Large intestine (tissue), 3 donors: ENCODE measurements around the gene GCNT1. TPM values are rescaled to one million over a fixed set of nuclear protein-coding genes. Genes with fewer than 3 reads are reported as not detected.
"Not testable (repeated sequence)": the region's sequence is repeated elsewhere in the genome, so short reads cannot be mapped to it uniquely, and the experiment has no call there.

ENCODE experiments used
- DNase-seq, 2 donors: peaks; one replicate each; pipeline versions ENCODE4 v3.0.0 to v3.0.0-alpha.2; 2013
- H3K27ac ChIP-seq: one replicate; pipeline ENCODE4 v1.5.1; 2013; ENCODE audit warnings: low read length
- H3K27me3 ChIP-seq: 2 replicates; pipeline ENCODE4 v1.6.1; 2013; ENCODE audit warnings: low read length; ENCODE audit not compliant: control insufficient read depth, insufficient read depth
- H3K36me3 ChIP-seq: 2 replicates; pipeline ENCODE4 v1.6.1; 2013; ENCODE audit warnings: low read length; ENCODE audit not compliant: control insufficient read depth, insufficient read depth
- H3K4me1 ChIP-seq: one replicate; pipeline ENCODE4 v1.6.1; 2013; ENCODE audit warnings: low read length; ENCODE audit not compliant: control insufficient read depth, insufficient read depth
- H3K4me3 ChIP-seq: one replicate; pipeline ENCODE4 v1.5.1; 2013; ENCODE audit warnings: low read length
- H3K9me3 ChIP-seq: one replicate; pipeline ENCODE4 v1.6.1; 2013; ENCODE audit warnings: mild to moderate bottlenecking, low read depth, low read length, moderate library complexity; ENCODE audit not compliant: control insufficient read depth
- WGBS: methylation state at CpG from one replicate; pipeline ENCODE4 v1.1.5; 2013; ENCODE audit warnings: low lambda C conversion rate; ENCODE audit not compliant: insufficient coverage; 5-methylcytosine and 5-hydroxymethylcytosine counted together
- polyA plus RNA-seq: library from polyadenylated mRNA; unstranded; fragments of 120-200 nt; gene quantifications from one replicate; pipeline ENCODE4 v1.2.1, GENCODE V29; 2013

The GCNT1 gene
- polyA plus RNA-seq, 1 donor: 108 TPM

GRCh38 chr9:76479337-76479736 is 20.4 kb downstream of the GCNT1 start:
- H3K36me3 ChIP-seq: peaks cover 12% of the 10 kb centered on the region
- not testable (repeated sequence) for H3K9me3 ChIP-seq, H3K4me1 ChIP-seq, H3K27ac ChIP-seq, H3K4me3 ChIP-seq, H3K27me3 ChIP-seq, DNase-seq
- WGBS: no CpG with 5 or more reads among the region's 2 CpGs

- H3K9me3 ChIP-seq: no peaks in the 10 kb centered on the region
- no peaks in the 10 kb centered on the region for H3K27me3 ChIP-seq
- H3K27ac ChIP-seq: no peak overlapping the region
- peaks cover 6% of the 10 kb centered on the region for H3K4me1 ChIP-seq
- no peak overlapping the region for H3K4me3 ChIP-seq
- peaks cover 28% of the 10 kb centered on the region for H3K36me3 ChIP-seq
- WGBS: no CpG with 5 or more reads among the region's 2 CpGs
- no peak for DNase-seq
Observed at GRCh38 chr9:76486151-76486550, 27.2 kb downstream of the GCNT1 start.

- H3K36me3 ChIP-seq: peaks cover 26% of the 10 kb centered on the region
- peaks cover 6% of the 10 kb centered on the region for H3K4me1 ChIP-seq
- no peaks in the 10 kb centered on the region for H3K27me3 ChIP-seq
- 82% methylated on average over 3 of the region's 6 CpGs for WGBS
- no peak overlapping the region for H3K4me3 ChIP-seq
- no peak overlapping the region for H3K27ac ChIP-seq
- no peak for DNase-seq
- H3K9me3 ChIP-seq: no peaks in the 10 kb centered on the region
Observed at GRCh38 chr9:76490249-76490990, 31.4 kb downstream of the GCNT1 start.

GRCh38 chr9:76491056-76491455 is 32.1 kb downstream of the GCNT1 start:
- H3K9me3 ChIP-seq, DNase-seq, H3K27me3 ChIP-seq, H3K27ac ChIP-seq, H3K4me3 ChIP-seq, H3K4me1 ChIP-seq: not testable (repeated sequence)
- H3K36me3 ChIP-seq: peaks cover 31% of the 10 kb centered on the region
- WGBS: no CpG with 5 or more reads among the region's 1 CpG

GRCh38 chr9:76493496-76493895 is 34.5 kb downstream of the GCNT1 start:
- not testable (repeated sequence) for H3K4me1 ChIP-seq, H3K27me3 ChIP-seq, H3K4me3 ChIP-seq, H3K27ac ChIP-seq, H3K9me3 ChIP-seq, DNase-seq
- H3K36me3 ChIP-seq: peaks cover 24% of the 10 kb centered on the region
- no CpG with 5 or more reads among the region's 1 CpG for WGBS

GRCh38 chr9:76500061-76500460 is 41.1 kb downstream of the GCNT1 start:
- peaks cover 33% of the 10 kb centered on the region for H3K36me3 ChIP-seq
- WGBS: no CpG with 5 or more reads among the region's 1 CpG
- H3K9me3 ChIP-seq: no peaks in the 10 kb centered on the region

GRCh38 chr9:76502746-76503145 is 43.8 kb downstream of the GCNT1 start:
- no peaks in the 10 kb centered on the region for H3K27me3 ChIP-seq
- no peak overlapping the region for H3K27ac ChIP-seq
- no peak overlapping the region for H3K4me3 ChIP-seq
- H3K9me3 ChIP-seq: no peaks in the 10 kb centered on the region
- DNase-seq: no peak
- H3K36me3 ChIP-seq: peaks cover 22% of the 10 kb centered on the region
- 100% methylated on average over 2 of the region's 6 CpGs for WGBS
- no peaks in the 10 kb centered on the region for H3K4me1 ChIP-seq

More at GRCh38 chr9:76500061-76500460, 41.1 kb downstream of the GCNT1 start:
- Histone ChIP-seq H3K4me3 (no peak overlapping the region), H3K27me3 (no peaks in the 10 kb centered on the region), H3K27ac (no peak overlapping the region), H3K4me1 (peaks cover 2% of the 10 kb centered on the region)
- DNase-seq: no peak

GRCh38 chr9:76510041-76510440 is 51.1 kb downstream of the GCNT1 start:
- no peaks in the 10 kb centered on the region for H3K36me3 ChIP-seq
- H3K4me1 ChIP-seq: no peaks in the 10 kb centered on the region
- no peak for DNase-seq
- H3K27me3 ChIP-seq: no peaks in the 10 kb centered on the region
- no CpG with 5 or more reads among the region's 1 CpG for WGBS
- no peak overlapping the region for H3K4me3 ChIP-seq
- H3K9me3 ChIP-seq: peaks cover 3% of the 10 kb centered on the region
- H3K27ac ChIP-seq: no peak overlapping the region

- no peak for DNase-seq
- WGBS: no CpG with 5 or more reads among the region's 2 CpGs
- Histone ChIP-seq H3K27me3 (no peaks in the 10 kb centered on the region), H3K4me1 (no peaks in the 10 kb centered on the region), H3K4me3 (no peak overlapping the region), H3K9me3 (peaks cover 3% of the 10 kb centered on the region), H3K36me3 (no peaks in the 10 kb centered on the region), H3K27ac (no peak overlapping the region)
Observed at GRCh38 chr9:76510446-76510845, 51.5 kb downstream of the GCNT1 start.

GRCh38 chr9:76512826-76513225 is 53.8 kb downstream of the GCNT1 start:
- 83% methylated on average over 1 of the region's 1 CpG for WGBS
- Histone ChIP-seq H3K4me3 (no peak overlapping the region), H3K27ac (no peak overlapping the region), H3K9me3 (peaks cover 3% of the 10 kb centered on the region), H3K4me1 (no peaks in the 10 kb centered on the region), H3K27me3 (no peaks in the 10 kb centered on the region), H3K36me3 (peaks cover 2% of the 10 kb centered on the region)
- no peak for DNase-seq

- Histone ChIP-seq H3K4me3 (no peak overlapping the region), H3K27ac (no peak overlapping the region), H3K9me3 (peaks cover 3% of the 10 kb centered on the region), H3K27me3 (no peaks in the 10 kb centered on the region), H3K36me3 (peaks cover 2% of the 10 kb centered on the region), H3K4me1 (peaks cover 9% of the 10 kb centered on the region)
- DNase-seq: no peak
- no CpG with 5 or more reads among the region's 6 CpGs for WGBS
Observed at GRCh38 chr9:76516350-76516749, 57.4 kb downstream of the GCNT1 start.
